HG02571 (cell line): ENCODE results near the gene SCRT2.

Experiments
- ATAC-seq: cut with Tn5 transposase; IDR thresholded peaks from one replicate; pipeline ENCODE4 v1.9.1; 2021; ENCODE audit warnings: mild to moderate bottlenecking, moderate library complexity; ENCODE audit not compliant: unreplicated experiment

The SCRT2 gene

DNA sequence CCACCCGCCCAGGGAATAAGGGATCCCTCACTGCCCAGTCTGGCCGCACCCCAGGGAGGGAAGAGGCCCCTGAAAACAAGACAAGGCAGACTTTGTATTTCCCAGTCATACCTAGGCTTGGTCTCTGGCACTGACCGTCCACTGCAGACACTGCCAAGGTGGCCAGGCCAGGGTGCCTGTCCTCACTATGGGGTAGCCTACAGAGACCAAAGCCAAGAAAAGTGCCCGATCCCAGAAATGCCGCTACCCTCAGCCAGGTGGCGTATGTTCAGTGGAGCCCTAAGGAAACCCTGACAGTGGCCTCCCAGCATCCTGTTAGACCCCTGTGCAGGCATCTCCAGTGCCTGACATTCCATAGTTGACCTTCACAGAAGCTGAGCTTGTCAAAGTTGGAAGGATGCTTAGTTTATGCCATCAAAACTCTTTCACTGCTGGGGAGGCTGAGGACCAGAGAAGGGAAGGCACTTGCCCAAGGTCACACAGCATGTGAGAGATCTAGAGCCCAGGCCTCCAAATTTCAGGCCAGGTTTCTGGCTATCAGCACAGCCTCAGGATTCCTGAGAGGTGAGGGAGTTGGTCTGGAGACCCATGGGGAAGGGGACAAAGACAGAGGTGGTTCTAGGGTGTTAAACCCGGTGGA, 2.5 kb downstream of the SCRT2 start:
- ATAC-seq: no peak

DNA sequence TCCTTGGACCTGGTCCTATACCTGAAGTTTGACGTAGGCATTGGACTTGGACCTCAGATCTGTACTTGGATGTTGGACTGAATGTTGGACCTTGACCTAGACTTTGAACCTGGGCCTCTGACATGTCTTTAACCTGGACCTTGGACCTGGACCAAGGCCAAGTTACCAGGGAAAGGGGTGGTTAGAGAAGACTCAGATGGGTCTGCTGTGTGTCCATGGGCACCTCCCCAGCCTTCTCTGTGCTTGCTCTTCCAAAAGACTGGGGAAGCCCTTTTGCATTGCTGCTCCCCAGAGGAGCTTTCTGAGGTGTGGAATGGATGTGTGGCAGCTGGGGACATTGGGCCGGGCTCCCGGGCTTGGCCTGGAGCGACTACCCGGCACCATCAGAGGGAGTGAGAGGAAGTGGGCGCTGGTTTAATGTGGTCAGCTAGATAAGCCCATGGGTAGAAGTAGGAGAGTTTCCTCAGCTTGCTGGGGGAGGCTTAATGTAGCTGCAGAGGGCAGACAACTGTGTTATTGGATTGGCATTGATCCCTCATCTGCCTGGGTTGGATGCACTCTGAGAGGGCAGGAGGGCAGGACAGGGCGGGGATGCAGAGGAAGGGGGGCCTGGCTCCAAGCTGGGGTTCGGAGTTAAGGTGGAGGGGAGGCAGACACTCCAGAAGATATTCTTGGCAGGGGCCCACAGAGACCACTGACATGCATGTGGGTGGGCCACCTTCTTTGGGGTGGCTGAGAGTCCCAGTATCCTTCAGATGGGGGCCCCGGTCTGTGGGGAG, 4.2 kb downstream of the SCRT2 start:
- ATAC-seq: no peak

DNA sequence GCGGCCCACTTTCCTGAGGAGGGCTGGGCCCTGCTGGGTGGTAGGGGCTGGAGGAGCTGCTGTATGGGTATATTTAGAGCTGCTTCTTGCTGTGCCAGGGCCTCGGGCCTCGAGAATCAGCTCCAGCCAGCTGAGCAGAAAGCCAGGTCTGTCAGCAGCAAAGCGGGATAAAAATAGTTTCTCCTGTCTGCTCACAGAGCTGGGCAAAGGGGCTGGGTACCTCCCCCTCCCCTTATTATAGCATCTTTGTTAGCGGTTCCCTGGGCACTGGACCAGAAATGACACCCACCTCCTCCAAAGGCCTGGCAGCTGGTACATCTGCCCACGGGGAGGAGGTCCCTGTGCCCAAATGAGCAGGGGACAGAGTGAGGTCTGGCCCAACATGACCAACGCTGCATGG, 6.0 kb downstream of the SCRT2 start:
- ATAC-seq: no peak

DNA sequence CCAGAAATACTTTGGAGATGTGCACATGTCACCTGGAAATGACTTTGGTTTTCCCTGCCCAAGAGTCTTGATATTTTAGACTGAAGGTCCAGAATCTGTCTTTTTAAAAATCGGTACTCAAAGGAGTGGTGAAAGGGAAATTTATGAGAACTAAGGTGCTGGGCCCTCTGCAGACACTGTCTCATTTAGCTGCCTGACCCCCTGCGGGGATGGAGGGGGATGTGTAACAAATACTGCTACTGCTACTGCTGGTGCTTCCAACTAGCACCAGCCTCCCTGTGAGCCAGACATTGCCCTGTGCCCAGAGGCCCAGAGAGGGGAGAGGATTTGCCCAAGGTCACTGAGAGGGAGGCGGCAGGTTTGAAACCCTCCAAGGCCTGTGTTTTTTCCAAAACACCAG, 7.0 kb downstream of the SCRT2 start:
- no peak for ATAC-seq

- no peak for ATAC-seq
Measured at GRCh38 chr20:668050-668449, 7.6 kb downstream of the SCRT2 start.

DNA sequence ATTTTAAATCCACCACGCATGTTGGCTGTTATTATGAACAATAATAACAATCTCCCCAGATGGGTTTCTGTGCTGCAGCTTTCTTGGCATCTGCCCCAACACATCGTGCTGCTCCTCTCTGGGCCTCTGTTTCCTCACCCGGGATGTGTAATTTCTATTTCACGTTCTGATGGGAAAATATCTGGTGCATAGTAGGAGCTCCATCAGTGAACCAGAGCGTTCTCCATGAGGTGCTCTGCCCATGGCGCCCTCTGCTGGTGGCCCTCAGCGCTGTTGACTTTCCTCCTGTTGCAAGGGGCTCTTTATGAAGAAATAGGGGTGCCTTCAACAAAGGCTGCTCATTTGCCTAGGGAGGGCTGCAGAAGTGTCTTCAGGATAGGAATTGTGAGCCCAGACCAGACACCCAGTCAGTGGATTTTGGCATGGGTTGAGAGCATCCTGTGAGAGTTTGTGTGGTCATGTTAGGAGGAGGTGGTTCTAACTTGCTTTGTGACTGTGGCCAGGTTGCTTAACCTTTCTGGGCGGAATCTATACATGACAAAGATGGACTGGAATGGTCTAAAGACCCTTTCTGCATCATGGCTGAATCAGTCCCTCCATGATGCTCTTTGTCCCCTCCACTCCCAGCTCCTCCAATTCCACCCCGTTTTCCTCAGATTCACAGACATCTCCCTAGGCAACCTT, 8.1 kb downstream of the SCRT2 start:
- no peak for ATAC-seq

DNA sequence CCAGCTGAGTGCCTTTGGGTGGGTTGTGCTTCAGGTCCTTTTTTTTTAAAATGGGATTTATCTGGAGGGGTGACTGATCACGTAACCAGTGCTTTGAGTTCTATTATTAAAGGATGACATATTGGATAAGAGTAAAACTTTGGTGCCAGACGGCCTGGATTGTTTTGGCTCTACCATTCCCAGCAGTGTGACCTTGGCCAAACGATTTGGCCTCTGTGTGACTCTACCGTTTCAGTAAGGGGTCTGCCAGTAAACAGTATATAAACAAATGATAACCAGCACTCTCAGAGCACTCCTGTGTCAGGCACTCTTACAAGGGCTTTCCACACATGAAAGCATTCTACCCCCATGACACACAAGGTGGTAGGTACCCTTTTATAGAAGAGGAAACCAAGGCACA, 8.7 kb downstream of the SCRT2 start:
- ATAC-seq: no peak

GRCh38 chr20:665276-665675, 10.3 kb downstream of the SCRT2 start:
- no peak for ATAC-seq

DNA sequence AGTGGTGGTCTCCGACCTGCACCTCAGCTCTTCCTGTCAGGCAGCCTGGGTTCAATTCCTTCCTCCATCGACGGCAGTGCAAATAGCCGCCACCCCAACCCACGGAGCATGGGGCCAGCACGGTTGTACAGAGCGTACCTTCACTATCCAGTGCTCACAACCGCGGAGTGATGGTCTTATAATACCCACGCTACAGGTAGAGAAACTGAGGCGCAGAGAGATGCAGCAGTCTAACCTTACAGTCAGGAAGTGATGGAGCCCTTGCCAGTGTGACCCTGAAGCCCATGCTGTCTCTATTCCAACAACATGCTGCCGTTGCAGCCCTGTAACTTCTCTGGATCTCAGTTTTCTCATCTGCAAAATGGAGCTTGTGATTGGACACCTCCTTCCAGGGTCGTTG, 11.0 kb downstream of the SCRT2 start:
- ATAC-seq: no peak

- no peak for ATAC-seq
Measured at GRCh38 chr20:664151-664550, 11.5 kb downstream of the SCRT2 start.

GRCh38 chr20:663315-664090, 12.1 kb downstream of the SCRT2 start:
- ATAC-seq: no peak

- no peak for ATAC-seq
Measured at GRCh38 chr20:662277-663192, 13.1 kb downstream of the SCRT2 start.

GRCh38 chr20:661474-662270, 13.9 kb downstream of the SCRT2 start:
- ATAC-seq: no peak

- no peak for ATAC-seq
Measured at GRCh38 chr20:658731-659291, 16.8 kb downstream of the SCRT2 start.

- ATAC-seq: no peak
Measured at GRCh38 chr20:658202-658601, 17.4 kb downstream of the SCRT2 start.

DNA sequence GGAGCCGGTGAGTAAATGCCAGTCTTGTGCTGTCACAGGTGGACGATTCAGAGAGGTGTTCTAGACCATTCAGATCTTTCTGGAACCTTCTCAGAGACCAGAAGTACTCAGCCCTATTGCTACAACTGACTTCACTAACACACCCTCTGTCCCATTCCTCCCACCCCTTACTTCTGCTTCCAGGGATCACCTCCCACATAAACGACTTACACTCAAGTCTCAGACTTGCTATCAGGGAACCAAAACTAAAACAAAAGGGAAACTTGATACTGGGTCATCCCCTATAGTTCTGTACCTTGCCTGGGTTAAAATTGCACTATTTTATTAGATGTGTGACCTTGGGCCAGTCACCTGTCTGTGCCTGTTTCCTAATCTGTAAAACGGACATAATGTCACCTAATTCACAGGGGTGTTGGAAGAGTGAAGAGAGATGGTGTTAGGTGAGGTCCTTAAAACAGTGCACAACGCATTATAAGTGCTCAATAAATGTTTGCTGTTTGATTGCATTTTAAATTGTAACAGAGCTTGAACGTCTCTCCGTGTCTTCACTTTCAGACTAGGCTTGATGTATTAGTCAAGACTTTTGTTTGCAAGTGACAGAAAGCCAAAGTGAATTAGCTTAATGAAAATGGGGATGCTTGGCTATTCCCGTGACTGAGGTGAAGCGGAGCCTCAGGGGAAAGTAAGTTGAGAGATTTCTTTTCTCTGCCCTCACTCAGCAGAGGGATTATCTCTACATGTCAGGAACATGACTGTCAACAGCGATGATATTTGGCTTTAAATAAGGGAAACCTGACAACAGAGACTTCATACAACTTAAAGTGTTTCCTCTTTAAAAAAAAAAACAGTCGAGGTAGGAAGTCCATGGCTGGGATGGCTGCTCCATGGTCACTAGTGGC, 19.6 kb downstream of the SCRT2 start:
- no peak for ATAC-seq

GRCh38 chr20:654417-654750, 21.2 kb downstream of the SCRT2 start:
- ATAC-seq: no peak
